AG08395 (cell line): Measurements from ENCODE around the gene BSND.

Experiments
- DNase-seq: peaks from one replicate; pipeline ENCODE4 v3.0.0; 2012; ENCODE audit warnings: mixed read lengths, low spot score

Gene BSND

GRCh38 chr1:54994355-54994990, 4.3 kb upstream of the BSND start:
- DNase-seq, result no peak

GRCh38 chr1:54995013-54995760, 3.5 kb upstream of the BSND start:
- DNase-seq, result no peak

- no peak for DNase-seq
Observed at GRCh38 chr1:54995835-54996234, 2.9 kb upstream of the BSND start.

GRCh38 chr1:54996359-54996868, 2.3 kb upstream of the BSND start:
- DNase-seq, result peak; percentile 89

GRCh38 chr1:54996869-54997710, 1.6 kb upstream of the BSND start:
- DNase-seq, result no peak

GRCh38 chr1:54997711-54997986, 1.1 kb upstream of the BSND start:
- no peak for DNase-seq

- no peak for DNase-seq
Observed at GRCh38 chr1:54998100-54998499, 633 bp upstream of the BSND start.

GRCh38 chr1:55000110-55001085, 1.7 kb downstream of the BSND start:
- DNase-seq, result no peak

GRCh38 chr1:55001311-55001710, 2.6 kb downstream of the BSND start:
- DNase-seq, result no peak

GRCh38 chr1:55002686-55003085, 4.0 kb downstream of the BSND start:
- no peak for DNase-seq

GRCh38 chr1:55005351-55006140, 6.8 kb downstream of the BSND start:
- no peak for DNase-seq

GRCh38 chr1:55006931-55007330, 8.2 kb downstream of the BSND start:
- DNase-seq, result no peak

GRCh38 chr1:55007625-55008024, 8.9 kb downstream of the BSND start:
- peak; percentile 87 for DNase-seq

GRCh38 chr1:55010194-55010886, 11.6 kb downstream of the BSND start:
- DNase-seq, result no peak

GRCh38 chr1:55010887-55011217, 12.1 kb downstream of the BSND start:
- no peak for DNase-seq

- DNase-seq, result no peak
Observed at GRCh38 chr1:55012661-55013060, 13.9 kb downstream of the BSND start.

- DNase-seq, result no peak
Observed at GRCh38 chr1:55015123-55015522, 16.4 kb downstream of the BSND start.

GRCh38 chr1:55015731-55016620, 17.2 kb downstream of the BSND start:
- DNase-seq, result peak; percentile 20

GRCh38 chr1:55018395-55018794, 19.7 kb downstream of the BSND start:
- no peak for DNase-seq
